Esophagus muscularis mucosa (tissue), 4 donors: ENCODE results near the gene INPP1. TPM values are rescaled to one million over a fixed set of nuclear protein-coding genes. Genes with fewer than 3 reads are reported as not detected.
"Not testable (repeated sequence)": the region's sequence is repeated elsewhere in the genome, so short reads cannot be mapped to it uniquely, and the experiment has no call there.

ENCODE experiments used
- DNase-seq: peaks from one replicate; pipeline ENCODE4 v3.0.0-alpha.2; 2017; ENCODE audit errors: extremely low spot score
- H3K27ac ChIP-seq, 4 donors: fragments of 200-600 bp; sonication (generic); replicated peaks in 1 of 4; 1 replicate in 3 of 4; 2 replicates in 1 of 4; pipeline ENCODE4 v1.5.1; 2016 to 2019; ENCODE audit warnings: mild to moderate bottlenecking in 1 of 4
- H3K27me3 ChIP-seq, 4 donors: fragments of 200-600 bp; sonication (generic); one replicate each; pipeline versions ENCODE4 v1.5.1 to v1.6.0; 2016 to 2019
- H3K36me3 ChIP-seq, 4 donors: fragments of 200-600 bp; sonication (generic); one replicate each; pipeline ENCODE4 v1.5.1; 2016 to 2019
- H3K4me1 ChIP-seq, 4 donors: fragments of 200-600 bp; sonication (generic); one replicate each; pipeline ENCODE4 v1.5.1; 2016 to 2019
- H3K4me3 ChIP-seq, 4 donors: fragments of 200-600 bp; sonication (generic); 1 replicate in 2 of 4; 2 replicates in 2 of 4; pipeline ENCODE4 v1.5.1; 2016 to 2019; ENCODE audit warnings: mild to moderate bottlenecking in 4 of 4, moderate library complexity in 1 of 4
- H3K9me3 ChIP-seq, 4 donors: fragments of 200-600 bp; sonication (generic); 1 replicate in 3 of 4; 2 replicates in 1 of 4; pipeline ENCODE4 v1.5.1; 2016 to 2019
- EP300 ChIP-seq: sonication (generic); formaldehyde crosslinking; IDR thresholded peaks from one replicate; pipeline ENCODE4 v1.6.1; 2017; ENCODE audit warnings: antibody characterized with exemption
- POLR2A ChIP-seq: fragments of 450-650 bp; IDR thresholded peaks from one replicate; pipeline ENCODE4 v1.6.1; 2017; ENCODE audit warnings: antibody characterized with exemption, moderate library complexity, mild to moderate bottlenecking, low read depth
- POLR2AphosphoS5 ChIP-seq, 2 donors: sonication (generic); formaldehyde crosslinking; IDR thresholded peaks; one replicate each; pipeline ENCODE4 v1.6.1; 2017; ENCODE audit warnings: antibody characterized with exemption in 2 of 2
- WGBS: methylation state at CpG from one replicate; pipeline ENCODE4 v1.1.5; 2018; 5-methylcytosine and 5-hydroxymethylcytosine counted together
- intact Hi-C: fragments of 100-400 bp; cut with DNase I; formaldehyde crosslinking; loops from one replicate; pipeline ENCODE4 v1.15.1; 2023
- total RNA-seq, 4 donors: library from RNA; depleted of rRNA; stranded (reverse); fragments of >200 nt; gene quantifications; one replicate each; pipeline versions ENCODE4 v1.1.0 to v1.2.1, GENCODE V29; 2016
- TF ChIP-seq, protein P1 (sequence below), 3 experiments: fragments of 200-600 bp in 2 of 3; fragments of 450-650 bp in 1 of 3; sonication (generic) in 2 of 3; IDR thresholded peaks; one replicate each; pipeline ENCODE4 v1.5.1; 2017 to 2019; ENCODE audit warnings: antibody characterized with exemption in 3 of 3, mild to moderate bottlenecking in 2 of 3, moderate library complexity in 1 of 3

Gene INPP1
- total RNA-seq, 4 donors from 2014 or later: 17.1 to 23.6 (median 21.0) TPM

DNA sequence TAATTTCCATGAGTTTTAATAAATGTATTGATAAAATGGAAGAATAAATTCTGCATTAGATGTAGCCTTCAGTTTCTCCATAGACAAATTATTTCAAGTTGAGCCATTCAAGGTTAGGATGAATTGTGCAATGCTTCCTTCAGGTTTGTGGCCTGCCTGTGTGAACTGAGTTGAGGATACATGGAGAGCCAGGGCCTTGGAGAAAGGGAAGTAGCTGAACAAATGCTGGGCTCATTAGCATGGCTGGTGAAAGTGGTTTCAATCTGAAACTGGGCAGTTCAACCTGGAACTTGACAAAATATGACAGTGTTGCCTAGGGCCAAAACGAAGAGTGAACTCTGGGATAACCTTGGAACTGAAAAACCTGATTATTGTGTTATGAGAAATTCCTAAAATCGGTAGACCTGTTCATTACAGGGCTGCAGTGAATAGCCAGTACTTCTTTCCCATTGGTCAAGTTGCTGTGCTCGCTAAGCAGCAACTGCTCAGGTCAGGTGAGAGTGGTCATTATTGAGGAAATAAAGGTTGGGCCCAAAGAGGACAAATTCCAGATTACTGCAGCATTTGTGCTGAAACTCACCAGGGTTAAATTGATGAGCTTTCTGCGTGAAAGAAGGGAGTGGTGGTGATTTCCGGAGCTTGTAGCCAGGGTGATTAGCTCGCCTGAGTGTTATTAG lies 12.7 kb downstream of the INPP1 start:
- intact Hi-C loops: no loop called here
- Histone ChIP-seq H3K4me3 (no peak overlapping the region), H3K4me1 (peaks cover 46 to 94% (median 81%) of the 10 kb centered on the region in 4 donors), H3K9me3 (no peaks in the 10 kb centered on the region), H3K36me3 (peaks cover 0 to 7% (median 0%) of the 10 kb centered on the region in 4 donors), H3K27ac (peak overlapping the region; percentile 34 to 75 (median 52)), H3K27me3 (no peaks in the 10 kb centered on the region)
- no peak for TF ChIP-seq POLR2A
- TF ChIP-seq EP300: no peak
- no peak for TF ChIP-seq POLR2AphosphoS5 (IDR thresholded peaks at IDR 0.05)
- TF ChIP-seq, protein P1, sequence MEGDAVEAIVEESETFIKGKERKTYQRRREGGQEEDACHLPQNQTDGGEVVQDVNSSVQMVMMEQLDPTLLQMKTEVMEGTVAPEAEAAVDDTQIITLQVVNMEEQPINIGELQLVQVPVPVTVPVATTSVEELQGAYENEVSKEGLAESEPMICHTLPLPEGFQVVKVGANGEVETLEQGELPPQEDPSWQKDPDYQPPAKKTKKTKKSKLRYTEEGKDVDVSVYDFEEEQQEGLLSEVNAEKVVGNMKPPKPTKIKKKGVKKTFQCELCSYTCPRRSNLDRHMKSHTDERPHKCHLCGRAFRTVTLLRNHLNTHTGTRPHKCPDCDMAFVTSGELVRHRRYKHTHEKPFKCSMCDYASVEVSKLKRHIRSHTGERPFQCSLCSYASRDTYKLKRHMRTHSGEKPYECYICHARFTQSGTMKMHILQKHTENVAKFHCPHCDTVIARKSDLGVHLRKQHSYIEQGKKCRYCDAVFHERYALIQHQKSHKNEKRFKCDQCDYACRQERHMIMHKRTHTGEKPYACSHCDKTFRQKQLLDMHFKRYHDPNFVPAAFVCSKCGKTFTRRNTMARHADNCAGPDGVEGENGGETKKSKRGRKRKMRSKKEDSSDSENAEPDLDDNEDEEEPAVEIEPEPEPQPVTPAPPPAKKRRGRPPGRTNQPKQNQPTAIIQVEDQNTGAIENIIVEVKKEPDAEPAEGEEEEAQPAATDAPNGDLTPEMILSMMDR (IDR thresholded peaks at IDR 0.05): no peak
- no peak for DNase-seq
- WGBS: 53% methylated on average over 6 of the region's 6 CpGs

DNA sequence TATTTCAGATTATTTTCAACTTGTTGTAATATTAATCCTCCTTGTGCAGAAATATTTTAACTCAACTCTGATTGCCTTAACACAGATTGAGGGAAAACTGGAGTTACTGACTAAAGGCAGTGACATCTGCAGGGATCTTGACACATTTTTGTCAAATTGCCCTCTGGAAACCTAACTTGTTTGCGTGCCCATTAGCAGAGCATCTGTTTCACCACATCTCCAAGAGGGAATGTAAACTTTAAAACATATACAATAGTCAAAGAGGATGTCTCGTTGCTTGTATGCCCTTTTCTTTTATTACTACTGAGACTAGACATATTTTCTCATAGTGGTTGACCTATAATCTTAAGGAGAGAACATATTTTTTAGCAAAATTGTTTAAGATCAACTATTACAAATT lies 14.2 kb downstream of the INPP1 start:
- TF ChIP-seq POLR2AphosphoS5 (IDR thresholded peaks at IDR 0.05) (no peak), POLR2A (no peak), EP300 (no peak)
- TF ChIP-seq, protein P1 (IDR thresholded peaks at IDR 0.05): no peak
- Histone ChIP-seq H3K27ac (peak overlapping the region; percentile 74 to 82 (median 75)), H3K4me1 (peaks cover 44 to 85% (median 76%) of the 10 kb centered on the region in 4 donors)

DNA sequence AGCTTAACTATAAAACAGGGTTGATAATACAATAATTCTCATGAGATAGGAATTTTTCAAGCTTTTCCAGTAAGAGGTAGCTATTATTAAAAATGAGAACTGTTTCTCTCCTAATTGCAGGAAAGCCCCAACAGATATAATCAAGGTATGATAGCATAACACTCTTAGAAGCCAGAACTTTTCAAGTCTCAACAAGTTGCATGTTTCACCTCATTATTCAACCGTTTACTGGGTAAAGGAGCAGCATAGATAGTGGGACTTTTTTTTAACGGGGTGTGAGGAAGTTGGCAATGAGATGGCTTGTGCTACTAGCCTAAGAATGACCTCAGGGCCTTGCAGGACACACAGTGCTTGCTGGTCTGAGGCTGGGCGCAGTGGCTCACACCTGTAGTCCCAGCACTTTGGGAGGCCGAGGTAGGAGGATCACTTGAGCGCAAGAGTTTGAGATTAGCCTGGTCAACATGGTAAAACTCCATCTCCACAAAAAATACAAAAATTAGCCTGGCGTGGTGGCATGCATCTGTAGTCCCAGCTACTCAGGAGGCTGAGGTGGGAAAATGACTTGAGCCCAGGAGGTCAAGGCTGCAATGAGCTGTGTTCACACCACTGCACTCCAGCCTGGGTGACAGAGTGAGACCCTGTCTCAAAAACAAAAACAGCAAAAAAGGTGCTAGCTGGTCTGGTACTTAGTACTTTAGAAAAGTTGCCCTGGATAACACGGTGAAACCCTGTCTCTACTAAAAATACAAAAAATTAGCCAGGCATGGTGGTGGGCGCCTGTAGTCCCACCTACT lies 15.5 kb downstream of the INPP1 start:
- DNase-seq, intact Hi-C loops: not testable (repeated sequence)

More for the DNA sequence above, 14.2 kb downstream of the INPP1 start:
- intact Hi-C loops: no loop called here
- H3K9me3 ChIP-seq: no peaks in the 10 kb centered on the region
- 46% methylated on average over 2 of the region's 2 CpGs for WGBS
- H3K27me3 ChIP-seq: no peaks in the 10 kb centered on the region
- no peak for DNase-seq
- H3K36me3 ChIP-seq: peaks cover 0 to 18% (median 0%) of the 10 kb centered on the region in 4 donors
- no peak overlapping the region for H3K4me3 ChIP-seq

DNA sequence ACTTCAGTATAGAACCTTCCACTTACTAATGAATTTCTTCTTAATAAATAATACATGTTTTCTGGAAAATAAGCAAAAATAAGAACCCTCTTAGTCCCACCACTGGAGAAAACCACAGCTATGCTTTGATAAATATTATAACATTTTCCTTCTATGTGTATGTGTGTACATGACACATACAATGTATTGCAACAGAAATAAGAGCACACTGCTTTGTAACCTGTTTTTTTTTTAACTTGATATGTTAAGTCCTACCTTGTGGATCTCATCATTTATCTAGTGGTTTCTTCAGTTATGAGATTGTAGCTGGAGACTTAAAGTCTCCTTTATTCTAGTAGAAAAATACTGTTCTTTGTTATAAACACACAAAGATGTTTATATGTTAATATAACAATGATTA lies 17.2 kb downstream of the INPP1 start:
- H3K27ac ChIP-seq: peak overlapping the region in 3 of 4 donors; percentile 74 to 82 (median 75)

More for the DNA sequence above, 15.5 kb downstream of the INPP1 start:
- peaks cover 33 to 72% (median 67%) of the 10 kb centered on the region in 4 donors for H3K4me1 ChIP-seq
- WGBS: 81% methylated on average over 8 of the region's 8 CpGs
- H3K9me3 ChIP-seq, H3K27me3 ChIP-seq: not testable (repeated sequence)
- peaks cover 0 to 27% (median 8%) of the 10 kb centered on the region in 4 donors for H3K36me3 ChIP-seq
- peak overlapping the region; percentile 74 to 82 (median 75) for H3K27ac ChIP-seq
- peak overlapping the region in 1 of 4 donors; percentile 45 for H3K4me3 ChIP-seq

More for the DNA sequence above, 17.2 kb downstream of the INPP1 start:
- Histone ChIP-seq H3K27me3 (no peaks in the 10 kb centered on the region), H3K4me3 (peak overlapping the region in 2 of 4 donors; percentile 44 to 45), H3K4me1 (peaks cover 29 to 68% (median 58%) of the 10 kb centered on the region in 4 donors), H3K36me3 (peaks cover 0 to 40% (median 21%) of the 10 kb centered on the region in 4 donors), H3K9me3 (no peaks in the 10 kb centered on the region)
- TF ChIP-seq POLR2AphosphoS5 (IDR thresholded peaks at IDR 0.05): no peak
- TF ChIP-seq, protein P1 (IDR thresholded peaks at IDR 0.05): no peak
- no peak for TF ChIP-seq EP300
- TF ChIP-seq POLR2A: no peak
- intact Hi-C loops: no loop called here
- no peak for DNase-seq
